ENCODE data around the gene PC.
"Not testable (repeated sequence)": the region's sequence is repeated elsewhere in the genome, so short reads cannot be mapped to it uniquely, and the experiment has no call there.

The PC gene

GRCh38 chr11:66979336-66979980, 21.3 kb upstream of the PC start:
- no peak for FAIRE-seq

GRCh38 chr11:66978717-66979116, 20.5 kb upstream of the PC start:
- FAIRE-seq, result no peak

- no peak for FAIRE-seq
These were observed 20.0 kb upstream of the PC start for GRCh38 chr11:66978229-66978628.

GRCh38 chr11:66976925-66977324, 18.7 kb upstream of the PC start:
- FAIRE-seq, result no peak

GRCh38 chr11:66976028-66976467, 17.9 kb upstream of the PC start:
- no peak for FAIRE-seq

- no peak for FAIRE-seq
These were observed 17.3 kb upstream of the PC start for GRCh38 chr11:66975405-66976027.

- FAIRE-seq, result no peak
These were observed 16.7 kb upstream of the PC start, which contains the start of gene C11orf86 for GRCh38 chr11:66974724-66975404. C11orf86 (plus strand) TSS chr11:66975304; CDS start chr11:66975363, 59 bp downstream.

- FAIRE-seq, result no peak
These were observed 15.9 kb upstream of the PC start for GRCh38 chr11:66973956-66974580.

GRCh38 chr11:66971488-66971887, 13.3 kb upstream of the PC start:
- FAIRE-seq, result no peak

- no peak for FAIRE-seq
These were observed 12.7 kb upstream of the PC start for GRCh38 chr11:66970807-66971442.

GRCh38 chr11:66970371-66970806, 12.2 kb upstream of the PC start:
- no peak for FAIRE-seq

GRCh38 chr11:66969584-66970225, 11.5 kb upstream of the PC start:
- FAIRE-seq, result no peak

GRCh38 chr11:66967670-66968425, 9.7 kb upstream of the PC start:
- FAIRE-seq, result no peak

GRCh38 chr11:66966351-66966750, 8.2 kb upstream of the PC start:
- no peak for FAIRE-seq

GRCh38 chr11:66964495-66964894, 6.3 kb upstream of the PC start:
- no peak for FAIRE-seq

- no peak for FAIRE-seq
These were observed 4.6 kb upstream of the PC start for GRCh38 chr11:66962801-66963200.

- FAIRE-seq, result no peak
These were observed 4.1 kb upstream of the PC start for GRCh38 chr11:66962247-66962646.

GRCh38 chr11:66961691-66962213, 3.6 kb upstream of the PC start:
- FAIRE-seq, result not testable (repeated sequence)

- FAIRE-seq, result no peak
These were observed 732 bp upstream of the PC start for GRCh38 chr11:66958956-66959274.

GRCh38 chr11:66957971-66958231, 282 bp downstream of the PC start:
- FAIRE-seq, result no peak

GRCh38 chr11:66956689-66957290, 1.4 kb downstream of the PC start:
- no peak for FAIRE-seq

All from TTC549 (cell line).